NCI-H128 (cell line): ENCODE data around the gene GAST.

Source experiments
- DNase-seq: peaks from one replicate; lab custom pipeline; 2025; ENCODE audit not compliant: unreplicated experiment; lab: John Stamatoyannopoulos, UW

The GAST gene

DNA sequence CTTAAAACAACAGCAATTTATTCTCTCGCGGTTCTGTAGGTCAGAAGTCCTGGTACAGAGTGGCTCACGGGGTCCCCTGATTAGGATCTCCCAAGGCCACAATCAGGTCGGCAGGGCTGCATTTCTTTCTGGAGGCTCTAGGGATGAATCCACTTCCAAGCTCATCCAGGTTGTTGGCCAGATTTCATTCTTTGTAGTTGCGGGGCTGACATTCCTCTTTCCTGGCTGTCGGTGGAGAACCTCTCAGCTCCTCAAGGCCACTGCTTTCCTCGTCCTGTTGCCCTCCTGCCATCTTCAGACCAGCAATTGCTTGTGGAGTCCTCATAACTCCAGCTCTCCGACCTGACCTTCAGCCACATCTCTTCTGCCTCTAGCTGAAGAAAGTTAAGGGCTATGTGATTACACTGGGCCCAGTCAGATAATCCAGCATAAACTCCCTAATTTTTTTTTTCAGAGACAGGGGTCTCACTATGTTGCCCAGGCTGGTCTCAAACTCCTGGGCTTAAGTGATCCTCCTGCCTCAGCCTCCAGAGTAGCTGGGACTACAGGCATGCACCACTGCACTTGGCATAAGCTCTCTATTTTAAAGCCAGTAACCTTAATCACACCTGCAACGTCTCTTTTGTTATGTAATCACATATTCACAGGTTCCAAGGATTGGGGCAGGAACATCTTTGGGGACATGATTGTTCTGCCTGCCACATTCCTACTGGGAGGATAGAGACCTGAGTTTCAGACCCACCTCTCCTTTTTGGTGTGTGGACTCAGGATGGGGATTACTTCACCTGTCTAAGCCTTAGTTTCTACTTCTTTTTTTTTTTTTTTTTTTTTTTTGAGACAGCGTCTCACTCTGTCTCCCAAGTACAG, 4.1 kb upstream of the GAST start:
- DNase-seq = no peak

DNA sequence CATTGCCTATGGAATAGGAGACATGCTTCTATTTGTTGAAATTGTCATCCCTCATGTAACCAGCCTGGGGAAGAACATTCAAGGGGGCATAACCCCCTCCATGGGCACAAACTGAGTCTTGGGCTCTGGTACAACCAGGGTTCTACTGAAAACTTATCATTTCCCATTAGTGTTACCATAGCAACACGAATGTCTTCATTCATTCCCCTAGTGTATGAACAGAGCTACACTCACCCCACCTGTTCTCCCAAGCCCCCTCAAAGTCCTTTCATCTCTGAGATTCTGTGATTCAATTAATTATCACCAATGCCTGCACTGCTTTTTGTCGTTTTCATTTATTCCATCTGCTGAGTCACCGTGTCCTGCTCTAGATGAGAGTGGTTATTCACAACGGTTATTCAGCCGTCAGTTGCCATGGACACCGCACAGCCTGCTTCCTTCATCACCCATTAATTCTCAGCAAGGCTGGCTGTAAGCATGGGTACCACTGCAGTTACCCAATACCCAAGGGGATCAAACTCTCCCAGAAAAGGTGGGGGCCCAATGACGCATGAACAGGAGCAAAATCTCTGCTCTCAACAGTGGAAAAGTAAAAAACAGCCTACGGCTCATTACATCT, 1.6 kb upstream of the GAST start:
- DNase-seq = no peak

DNA sequence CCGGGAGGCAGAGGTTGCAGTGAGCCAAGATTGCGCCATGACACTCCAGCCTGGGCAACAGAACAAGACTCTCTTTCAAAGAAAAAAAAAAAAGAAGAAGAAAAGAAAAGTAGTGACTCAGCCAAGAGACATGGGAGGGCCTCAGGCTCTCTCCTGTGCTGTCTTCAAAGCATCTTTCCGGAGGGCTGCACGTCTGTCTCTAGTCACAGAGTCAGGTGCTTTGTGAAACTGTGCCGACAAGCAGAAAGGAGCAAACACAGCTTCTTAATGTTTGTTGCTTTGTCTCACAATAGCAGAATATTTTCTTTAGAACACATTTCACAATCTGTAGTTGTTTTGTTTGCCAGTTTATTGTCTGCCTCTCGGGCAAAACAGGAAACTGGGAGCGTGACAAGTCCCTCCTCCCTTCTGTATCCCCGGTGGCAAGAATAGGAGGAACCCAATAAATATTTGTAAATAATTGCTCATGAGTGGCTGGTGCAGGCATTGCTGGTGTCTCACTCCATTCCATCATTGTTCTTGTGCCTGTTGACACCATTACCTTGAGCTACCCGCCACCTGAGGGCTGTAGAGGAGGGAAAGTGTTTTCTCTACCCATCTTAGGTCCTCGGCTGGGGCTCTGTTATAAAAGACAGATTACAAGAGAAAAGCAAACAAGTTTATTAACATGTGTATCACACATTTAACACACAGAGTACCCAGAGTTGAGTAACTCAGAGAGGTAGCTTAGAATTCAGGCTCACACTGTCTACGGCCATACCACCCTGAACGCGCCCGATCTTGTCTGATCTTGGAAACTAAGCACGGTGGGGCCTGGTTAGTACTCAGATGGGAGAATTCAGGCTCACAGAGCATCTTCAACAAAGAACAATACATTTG, 5.5 kb downstream of the GAST start:
- no peak for DNase-seq

DNA sequence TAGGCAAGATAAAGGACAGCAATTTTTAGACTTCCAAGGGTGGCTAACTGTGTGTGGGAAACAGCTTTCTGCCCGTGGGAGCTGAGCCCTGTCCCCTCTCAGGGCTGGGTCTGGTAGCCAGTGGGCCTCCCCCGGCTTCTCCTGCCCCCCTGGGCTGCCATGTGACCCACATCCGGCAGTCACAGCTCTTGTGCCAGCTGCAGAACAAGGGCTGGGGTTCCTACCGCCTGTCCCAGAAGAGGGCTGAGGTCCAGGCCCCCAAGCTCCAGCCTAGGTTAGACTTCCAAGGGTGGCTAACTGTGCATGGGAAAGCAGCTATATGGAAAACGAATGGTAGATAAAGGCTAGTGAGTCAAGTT, 6.1 kb downstream of the GAST start:
- no peak for DNase-seq

DNA sequence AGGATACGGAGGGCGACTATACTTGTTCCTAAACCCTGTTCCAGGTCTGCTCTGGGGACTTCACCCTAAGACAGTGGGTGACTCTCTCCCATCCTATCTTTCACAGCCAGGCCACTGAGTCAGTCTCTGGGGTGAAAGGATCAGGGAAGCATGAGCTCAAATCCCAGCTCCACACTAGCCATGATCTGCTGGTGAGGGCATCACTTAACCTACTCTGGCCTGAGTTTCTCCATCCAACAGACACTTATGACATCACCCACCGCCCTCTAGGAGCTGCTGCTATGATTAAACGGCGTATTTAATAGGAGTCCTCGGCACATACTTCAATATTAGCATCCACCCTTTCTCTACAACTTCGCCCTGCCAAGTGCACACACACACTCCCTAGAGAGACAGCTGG, 10.1 kb downstream of the GAST start:
- DNase-seq = no peak

DNA sequence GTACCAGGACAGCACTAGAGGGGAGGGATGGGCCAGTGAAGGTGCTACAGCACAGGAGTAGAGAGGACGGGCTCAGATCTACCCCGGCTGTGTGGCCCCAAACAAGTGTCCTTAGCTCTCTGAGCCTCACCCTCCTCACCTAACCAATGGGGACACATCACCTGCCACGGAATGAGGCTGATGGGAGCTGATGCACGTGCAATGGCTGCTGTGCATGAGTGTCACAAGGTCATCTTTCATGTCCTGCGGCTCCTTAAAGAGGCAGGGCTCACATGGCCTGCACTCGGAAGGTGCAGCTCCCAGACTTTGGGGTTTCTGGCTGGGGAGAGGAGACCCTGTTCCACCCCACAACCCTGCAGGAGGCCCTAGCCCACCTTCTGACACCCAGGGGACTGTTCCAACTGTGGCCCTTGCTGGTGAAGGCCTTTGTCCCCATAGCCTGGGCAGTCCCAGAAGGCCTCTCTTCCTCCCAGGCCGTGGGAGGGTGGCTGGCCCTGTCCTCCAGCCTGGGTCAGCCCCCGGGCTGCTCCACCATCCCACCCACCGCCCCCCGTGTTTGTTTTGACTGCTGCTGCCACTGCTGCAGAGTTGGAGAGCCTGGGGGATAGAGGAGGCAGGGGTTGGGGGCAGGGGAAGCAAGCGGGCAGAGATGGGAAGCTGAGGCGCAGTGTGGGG, 11.8 kb downstream of the GAST start:
- DNase-seq = no peak

DNA sequence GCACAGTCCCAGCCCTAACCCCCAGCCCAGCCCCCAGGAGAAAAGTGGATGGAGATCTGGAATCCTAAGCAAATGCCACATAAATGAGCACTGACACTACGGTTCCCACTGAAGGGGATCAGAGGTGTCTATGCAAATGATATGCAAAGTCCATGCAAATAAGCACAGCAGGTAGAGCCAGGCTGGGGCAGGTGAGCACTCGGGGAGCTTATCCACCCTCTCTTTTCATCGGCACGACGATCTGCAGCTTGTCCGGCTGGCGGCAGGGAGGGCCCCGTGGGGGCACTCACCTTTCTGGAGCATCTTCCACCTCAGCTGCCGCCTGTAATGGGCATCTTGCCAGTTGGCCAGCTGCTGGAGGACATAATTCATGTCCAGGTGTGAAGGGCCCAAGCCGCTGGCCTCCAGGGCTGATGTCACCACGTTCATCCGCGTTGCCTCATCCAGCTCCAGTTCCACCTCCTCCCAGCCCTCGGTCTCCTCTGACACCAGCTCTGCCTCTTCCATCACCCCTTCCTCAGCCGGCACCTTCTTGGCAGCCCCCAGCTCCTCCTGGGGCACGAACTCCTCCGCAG, 12.4 kb downstream of the GAST start:
- no peak for DNase-seq

DNA sequence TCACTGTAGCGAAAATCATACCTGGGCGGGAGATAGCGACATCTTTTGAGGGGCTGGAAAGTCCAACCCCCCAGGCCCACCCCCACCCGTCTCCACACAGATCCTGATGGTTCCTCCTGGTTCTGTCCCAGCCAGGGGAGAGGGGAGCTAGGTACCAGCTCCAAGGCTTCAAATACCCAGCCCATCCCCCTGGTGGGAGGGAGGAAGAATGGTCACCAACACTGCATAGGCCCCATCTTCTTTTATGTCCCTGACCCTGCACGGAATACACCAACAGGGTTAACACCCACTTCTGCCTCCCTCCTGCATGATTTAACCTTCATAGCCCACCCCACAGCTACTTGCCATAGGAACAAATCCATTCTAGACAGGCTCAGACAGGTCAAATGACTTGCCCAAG, 13.0 kb downstream of the GAST start:
- DNase-seq = no peak

DNA sequence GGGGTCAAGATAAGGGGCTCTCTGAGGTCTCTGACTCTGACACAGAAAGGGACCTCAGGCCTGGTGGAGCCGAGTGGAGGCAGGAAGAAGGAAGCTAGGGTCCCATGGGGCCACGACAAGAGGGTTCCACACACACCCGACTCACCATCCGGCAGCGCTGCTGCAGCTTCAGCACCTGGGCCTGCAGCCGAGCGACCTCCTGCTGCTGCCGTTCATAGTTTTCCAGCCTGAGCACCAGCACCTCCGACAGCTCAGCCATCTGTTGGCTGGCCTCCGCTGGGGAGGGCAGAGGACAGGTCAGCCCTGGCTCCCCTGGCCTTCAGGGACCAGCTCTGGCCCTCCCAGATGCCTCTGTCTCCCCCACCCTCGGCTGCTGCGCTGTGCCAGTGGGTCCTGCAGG, 15.9 kb downstream of the GAST start:
- DNase-seq = no peak

DNA sequence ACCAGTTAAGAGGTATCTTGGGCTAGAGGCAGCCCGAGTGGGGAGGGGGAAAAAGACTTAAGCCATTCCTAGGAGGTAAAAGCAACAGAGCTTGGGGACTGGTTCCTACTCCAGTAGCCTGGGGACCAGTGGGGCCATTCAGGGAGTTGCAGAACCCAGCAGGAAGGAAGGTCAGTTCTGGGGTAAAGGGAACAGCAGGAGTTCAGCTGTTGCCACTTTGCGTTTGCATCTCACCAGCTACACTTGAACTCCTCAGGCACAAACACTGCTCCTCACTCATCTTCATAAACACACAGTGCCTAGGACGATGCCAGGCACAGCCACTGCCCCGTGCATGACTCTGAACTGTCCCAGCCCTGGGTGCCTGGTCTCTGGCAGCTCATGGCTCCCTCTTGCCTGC, 18.3 kb downstream of the GAST start:
- DNase-seq = no peak

DNA sequence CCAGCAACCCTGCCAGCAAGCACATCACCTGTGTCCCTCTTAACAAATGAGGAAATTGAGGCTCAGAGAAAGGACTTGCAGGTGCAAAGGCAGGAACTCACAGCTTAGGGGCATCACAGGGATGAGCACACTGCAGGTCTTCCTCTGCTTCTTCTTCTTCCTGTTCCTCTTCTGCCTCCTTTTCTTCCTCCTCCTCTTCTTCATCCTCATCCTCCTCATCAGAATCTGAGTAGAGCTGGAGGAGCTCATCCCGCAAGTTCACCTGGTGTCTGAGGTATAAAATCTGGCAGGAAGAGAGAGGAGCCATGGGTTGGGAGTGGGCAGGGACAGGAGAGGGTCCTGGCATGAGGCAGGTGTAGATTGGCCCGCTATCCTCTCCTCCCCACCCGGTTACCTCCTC, 19.7 kb downstream of the GAST start:
- no peak for DNase-seq

DNA sequence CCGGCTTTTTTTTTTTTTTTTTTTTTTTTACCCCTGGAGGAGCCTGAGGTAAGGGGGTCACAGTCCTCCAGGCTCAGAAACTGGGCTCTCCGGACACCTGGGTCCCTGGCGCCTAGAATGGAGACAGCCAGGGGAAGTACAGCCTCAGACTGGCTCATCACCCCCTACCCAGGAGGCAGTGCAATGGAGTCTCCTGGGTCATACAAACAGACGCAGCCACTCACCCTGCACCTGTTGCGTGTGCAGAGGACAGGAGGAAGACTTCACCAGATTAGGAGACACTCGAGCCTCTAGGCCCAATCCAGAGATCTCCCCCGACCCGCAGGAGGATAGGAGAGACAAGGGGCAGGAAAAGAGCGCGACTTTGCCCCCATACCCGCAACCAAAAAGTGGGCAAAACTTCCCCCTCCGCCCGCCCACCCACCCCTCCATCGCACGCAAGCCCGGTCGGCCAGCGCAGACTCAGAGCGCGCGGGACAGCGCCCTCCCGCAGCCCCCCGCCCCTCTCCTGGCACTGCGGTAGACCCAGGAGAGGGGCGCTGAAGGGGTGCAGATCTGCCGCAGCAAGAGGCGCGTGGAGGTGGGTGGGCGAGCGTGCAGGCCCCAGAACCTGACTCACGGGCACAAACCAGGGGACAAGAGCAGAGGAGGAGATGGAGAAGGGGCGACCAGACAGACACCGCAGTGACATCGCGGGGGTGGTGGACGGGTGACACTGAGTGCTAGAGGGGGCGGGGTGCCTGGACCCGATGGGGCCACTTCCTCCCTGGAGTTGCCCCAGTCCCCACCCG, 21.4 kb downstream of the GAST start:
- no peak for DNase-seq

DNA sequence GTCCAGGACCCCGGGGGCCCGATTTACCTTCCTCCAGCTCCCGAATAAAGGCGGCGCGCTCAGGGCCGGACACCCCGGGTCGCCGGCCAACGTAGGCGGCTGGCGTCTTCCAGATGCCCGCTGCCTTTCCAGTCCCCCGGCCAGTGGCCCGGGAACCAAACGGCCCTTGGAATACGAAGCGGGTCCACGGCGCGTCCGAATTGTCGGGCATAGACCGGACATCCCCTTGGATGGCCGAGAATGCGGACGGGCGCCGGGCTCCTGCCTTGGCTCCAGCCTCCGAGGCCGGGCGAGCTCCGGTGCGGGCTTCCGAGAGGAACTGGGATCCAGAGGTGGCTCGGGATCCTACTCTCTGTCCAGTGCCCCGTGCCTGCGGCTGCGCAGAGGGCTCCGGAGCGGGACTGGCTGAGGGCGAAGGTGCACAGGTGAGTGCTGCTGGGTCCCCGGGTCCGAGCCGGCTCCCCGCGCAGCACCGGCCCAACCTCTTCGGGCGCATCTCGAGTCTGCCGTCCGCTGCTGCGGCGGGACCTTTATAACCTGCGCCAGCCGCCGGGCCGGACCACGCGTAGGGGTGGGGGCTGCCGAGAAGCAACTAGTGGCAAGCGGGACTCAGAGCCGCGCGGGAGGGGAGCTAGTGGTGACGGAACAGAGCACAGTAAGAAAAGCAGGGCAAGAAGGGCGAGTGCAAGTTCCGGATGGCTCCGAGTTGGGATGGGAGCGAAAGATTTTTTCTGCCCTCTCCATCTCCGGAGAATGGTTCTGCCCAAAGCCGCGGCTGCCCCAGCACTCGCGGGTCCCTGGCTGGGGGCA, 22.2 kb downstream of the GAST start, which contains the start of gene HAP1:
TSS of gene HAP1 (minus strand) at position 505 of the 810 bp plus-strand sequence. CDS start at position 496, 9 bp downstream.
- no peak for DNase-seq

DNA sequence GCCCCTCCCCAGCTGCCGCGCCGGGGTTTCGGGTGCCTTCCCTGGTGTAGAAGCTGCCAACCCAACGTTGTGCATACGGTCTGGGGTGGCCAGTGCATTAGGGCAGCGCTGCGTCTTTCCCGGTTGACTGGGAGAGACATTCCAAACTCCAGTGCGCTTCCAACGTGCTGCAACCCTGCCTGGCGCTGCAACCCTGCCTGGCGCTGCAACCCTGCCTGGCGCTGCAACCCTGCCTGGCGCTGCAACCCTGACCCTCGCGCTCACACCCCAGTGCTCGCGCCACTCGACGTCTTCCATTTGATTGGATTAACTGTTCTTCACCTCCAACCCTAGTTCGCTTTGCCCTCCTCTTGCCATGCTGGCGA, 22.8 kb downstream of the GAST start:
- no peak for DNase-seq

DNA sequence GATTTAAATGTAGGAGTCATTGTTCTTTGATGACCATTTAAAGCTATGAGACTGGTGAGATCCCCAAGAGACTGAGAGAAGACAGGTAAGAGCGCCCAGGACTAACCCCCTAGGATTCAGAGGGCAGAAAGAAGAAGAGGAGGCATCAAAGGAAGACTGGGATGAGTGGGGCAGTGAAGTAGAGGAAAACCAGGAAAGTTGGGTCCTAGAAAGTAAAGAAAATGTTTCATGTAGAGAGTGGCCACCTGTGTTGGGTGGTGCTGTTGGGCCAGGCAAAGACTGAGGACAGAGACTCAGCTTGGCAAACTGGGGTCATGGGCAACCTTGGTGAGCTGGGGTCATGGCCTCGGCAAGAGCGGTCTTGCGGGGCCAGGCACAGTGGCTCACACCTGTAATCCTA, 23.6 kb downstream of the GAST start:
- no peak for DNase-seq

DNA sequence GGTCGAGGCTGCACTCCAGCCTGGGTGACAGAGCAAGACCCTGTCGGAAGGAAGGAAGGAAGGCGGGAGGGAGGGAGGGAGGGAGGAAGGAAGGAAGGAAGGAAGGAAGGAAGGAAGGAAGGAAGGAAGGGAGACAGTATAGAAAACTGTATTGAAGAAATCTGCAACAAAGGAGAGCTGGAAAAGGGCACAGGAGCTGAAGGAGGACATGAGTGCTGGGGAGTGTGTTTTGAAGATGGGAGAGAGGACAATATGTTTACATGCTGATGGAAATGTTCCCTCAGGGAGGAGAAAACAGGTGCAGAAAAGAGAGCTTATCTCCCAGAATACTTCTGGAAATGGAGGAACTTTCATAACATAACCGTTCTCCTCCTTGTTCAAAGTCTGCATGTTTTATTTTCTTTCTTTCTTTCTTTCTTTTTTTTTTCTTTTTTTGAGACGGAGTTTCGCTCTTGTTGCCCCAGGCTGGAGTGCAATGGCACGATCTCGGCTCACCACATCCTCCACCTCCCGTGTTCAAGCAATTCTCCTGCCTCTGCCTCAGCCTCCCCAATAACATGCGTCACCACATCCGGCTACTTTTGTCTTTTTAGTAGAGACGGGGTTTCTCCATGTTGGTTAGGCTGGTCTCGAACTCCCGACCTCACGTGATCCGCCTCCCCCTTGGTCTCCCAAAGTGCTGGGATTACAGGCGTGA, 25.0 kb downstream of the GAST start:
- DNase-seq = no peak

DNA sequence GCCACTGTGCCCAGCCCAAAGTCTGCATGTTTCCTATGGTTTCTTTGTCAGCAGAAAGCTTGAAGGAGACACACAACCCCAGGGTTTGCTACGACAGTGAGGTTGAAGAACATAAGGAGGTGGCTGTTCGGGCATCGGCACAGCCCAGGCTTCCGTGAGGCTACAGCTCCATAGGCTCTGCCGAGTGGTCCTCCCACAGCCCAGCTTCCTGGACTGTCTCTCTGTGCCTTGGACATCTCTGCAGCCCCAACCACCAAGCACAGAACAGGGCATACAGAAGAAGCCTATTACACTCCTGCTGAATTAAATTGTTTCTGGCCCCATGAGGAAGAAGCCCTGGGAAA, 25.5 kb downstream of the GAST start:
- DNase-seq = no peak

DNA sequence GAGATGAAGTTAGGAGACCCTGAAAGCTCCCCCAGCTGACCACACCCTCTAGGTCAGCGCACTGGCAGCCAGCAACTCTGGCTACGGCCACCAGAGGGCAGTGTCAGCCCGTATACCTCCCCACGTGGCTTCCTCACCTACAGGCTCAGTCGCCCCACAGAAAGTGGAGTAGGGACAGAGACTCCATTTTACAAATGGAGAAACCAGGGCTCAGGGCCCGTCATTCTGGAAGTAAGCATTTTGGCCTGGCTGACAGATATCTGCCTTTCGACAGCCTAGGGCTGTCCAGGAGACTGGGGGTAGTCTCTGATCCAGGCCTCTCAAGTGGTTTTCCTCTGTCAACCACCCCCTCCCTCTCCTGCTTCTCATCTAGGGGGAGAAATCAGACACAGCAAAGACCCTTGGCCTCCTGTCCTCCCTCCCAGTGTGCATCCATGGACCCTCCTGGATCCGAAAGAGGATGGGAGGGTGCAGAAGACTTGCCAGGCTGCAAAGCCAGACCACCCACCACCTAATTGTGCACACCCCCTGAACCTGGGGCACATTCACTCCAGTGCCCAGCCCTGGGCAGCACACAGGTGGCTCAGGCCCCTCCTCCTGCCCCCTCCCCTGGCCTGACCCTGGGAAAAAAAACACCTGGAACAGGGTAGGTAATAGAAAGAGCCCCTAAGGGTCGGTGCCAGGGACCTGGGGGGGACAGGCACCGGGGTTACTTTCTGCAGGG, 26.1 kb downstream of the GAST start:
- peak; percentile 62 for DNase-seq
